ENCODE measurements around the gene PCLAF.

- no peak for TF ChIP-seq CTCF (IDR thresholded peaks at IDR 0.05; ENCODE audit: insufficient read depth, low read length, poor library complexity, severe bottlenecking)
- TF ChIP-seq EZH2phosphoT487 (conservative IDR thresholded peaks at IDR 0.05; ENCODE audit: low read length) = no peak
Measured at GRCh38 chr15:64344651-64345294, 36.5 kb downstream of the PCLAF start.
